ENCODE results near the gene MACROD2.

DNA sequence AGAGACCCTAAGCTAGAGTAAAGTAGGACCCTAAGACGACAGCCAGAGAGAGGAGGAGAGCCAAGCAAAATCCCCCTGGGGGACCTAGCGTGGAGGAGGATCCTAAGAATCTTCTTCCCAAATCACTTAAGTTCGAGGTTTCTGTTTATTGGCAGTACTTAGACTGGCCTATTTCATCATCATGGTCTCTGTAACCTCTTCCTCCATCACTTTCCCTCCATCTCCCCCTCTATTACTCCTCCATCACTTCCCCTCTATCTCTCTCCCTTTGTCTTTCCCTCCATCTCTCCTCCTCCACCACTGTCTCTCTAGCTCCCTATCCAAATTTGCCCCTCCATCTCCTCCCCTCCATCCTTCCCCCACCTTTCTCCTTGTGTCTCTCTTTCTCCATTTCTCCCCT, 1175.7 kb downstream of the MACROD2 start:
- TF ChIP-seq, protein P1, sequence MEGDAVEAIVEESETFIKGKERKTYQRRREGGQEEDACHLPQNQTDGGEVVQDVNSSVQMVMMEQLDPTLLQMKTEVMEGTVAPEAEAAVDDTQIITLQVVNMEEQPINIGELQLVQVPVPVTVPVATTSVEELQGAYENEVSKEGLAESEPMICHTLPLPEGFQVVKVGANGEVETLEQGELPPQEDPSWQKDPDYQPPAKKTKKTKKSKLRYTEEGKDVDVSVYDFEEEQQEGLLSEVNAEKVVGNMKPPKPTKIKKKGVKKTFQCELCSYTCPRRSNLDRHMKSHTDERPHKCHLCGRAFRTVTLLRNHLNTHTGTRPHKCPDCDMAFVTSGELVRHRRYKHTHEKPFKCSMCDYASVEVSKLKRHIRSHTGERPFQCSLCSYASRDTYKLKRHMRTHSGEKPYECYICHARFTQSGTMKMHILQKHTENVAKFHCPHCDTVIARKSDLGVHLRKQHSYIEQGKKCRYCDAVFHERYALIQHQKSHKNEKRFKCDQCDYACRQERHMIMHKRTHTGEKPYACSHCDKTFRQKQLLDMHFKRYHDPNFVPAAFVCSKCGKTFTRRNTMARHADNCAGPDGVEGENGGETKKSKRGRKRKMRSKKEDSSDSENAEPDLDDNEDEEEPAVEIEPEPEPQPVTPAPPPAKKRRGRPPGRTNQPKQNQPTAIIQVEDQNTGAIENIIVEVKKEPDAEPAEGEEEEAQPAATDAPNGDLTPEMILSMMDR (IDR thresholded peaks at IDR 0.05): no peak
- no peak for TF ChIP-seq POLR2A (IDR thresholded peaks at IDR 0.05)
